HG02973 (cell line): ENCODE data around the gene SYNJ2.
"Not testable (repeated sequence)": the region's sequence is repeated elsewhere in the genome, so short reads cannot be mapped to it uniquely, and the experiment has no call there.

ENCODE experiments used
- ATAC-seq: cut with Tn5 transposase; IDR thresholded peaks from one replicate; pipeline ENCODE4 v1.9.1; 2021; ENCODE audit warnings: moderate library complexity; ENCODE audit not compliant: unreplicated experiment

SYNJ2 gene

GRCh38 chr6:157981395-157982101 lies at the start of gene SYNJ2:
TSS of gene SYNJ2 (plus strand) at chr6:157981863. CDS start at chr6:157981962, 99 bp downstream.
- peak; percentile 76 for ATAC-seq

- ATAC-seq: no peak
Observed at GRCh38 chr6:157935786-157936185, 45.9 kb upstream of the SYNJ2 start.

GRCh38 chr6:157937318-157937717 lies 44.3 kb upstream of the SYNJ2 start:
- no peak for ATAC-seq

GRCh38 chr6:157937916-157938315 lies 43.7 kb upstream of the SYNJ2 start:
- ATAC-seq: no peak

- ATAC-seq: not testable (repeated sequence)
Observed at GRCh38 chr6:157940375-157941036, 41.2 kb upstream of the SYNJ2 start.

- no peak for ATAC-seq
Observed at GRCh38 chr6:157941101-157941863, 40.4 kb upstream of the SYNJ2 start.

GRCh38 chr6:157942351-157942750 lies 39.3 kb upstream of the SYNJ2 start:
- ATAC-seq: no peak

- ATAC-seq: no peak
Observed at GRCh38 chr6:157943249-157943963, 38.3 kb upstream of the SYNJ2 start.

GRCh38 chr6:157943964-157944283 lies 37.7 kb upstream of the SYNJ2 start:
- ATAC-seq: no peak

GRCh38 chr6:157944983-157945931 lies 36.4 kb upstream of the SYNJ2 start:
- no peak for ATAC-seq

GRCh38 chr6:157946053-157946617 lies 35.5 kb upstream of the SYNJ2 start:
- ATAC-seq: no peak

GRCh38 chr6:157946865-157947532 lies 34.7 kb upstream of the SYNJ2 start:
- ATAC-seq: peak; percentile 58

- ATAC-seq: not testable (repeated sequence)
Observed at GRCh38 chr6:157950899-157951298, 30.8 kb upstream of the SYNJ2 start.

GRCh38 chr6:157951828-157952227 lies 29.8 kb upstream of the SYNJ2 start:
- no peak for ATAC-seq

GRCh38 chr6:157952861-157953351 lies 28.8 kb upstream of the SYNJ2 start:
- ATAC-seq: no peak

GRCh38 chr6:157953580-157954091 lies 28.0 kb upstream of the SYNJ2 start:
- ATAC-seq: no peak

GRCh38 chr6:157954150-157955117 lies 27.2 kb upstream of the SYNJ2 start:
- no peak for ATAC-seq

GRCh38 chr6:157955675-157956074 lies 26.0 kb upstream of the SYNJ2 start:
- no peak for ATAC-seq
